Mucosa of descending colon (tissue), 3 donors: ENCODE results near the gene HEATR3. TPM values are rescaled to one million over a fixed set of nuclear protein-coding genes. Genes with fewer than 3 reads are reported as not detected.

Source experiments
- ATAC-seq: fragments of 200-7000 bp; cut with Tn5 transposase; one replicate; pipeline ENCODE4 v1.9.1; 2020; ENCODE audit warnings: mild to moderate bottlenecking, moderate library complexity
- DNase-seq, 3 donors: peaks; one replicate each; pipeline ENCODE4 v3.0.0-alpha.2; 2020
- H3K36me3 ChIP-seq: fragments of 200-600 bp; one replicate; pipeline ENCODE4 v1.8.0; 2021; ENCODE audit warnings: low read depth, mild to moderate bottlenecking
- H3K4me1 ChIP-seq: fragments of 200-600 bp; one replicate; pipeline ENCODE4 v1.8.0; 2021; ENCODE audit warnings: low read depth, mild to moderate bottlenecking
- H3K4me3 ChIP-seq: fragments of 200-600 bp; one replicate; pipeline ENCODE4 v1.8.0; 2021; ENCODE audit warnings: mild to moderate bottlenecking
- H3K9me3 ChIP-seq: fragments of 200-600 bp; one replicate; pipeline ENCODE4 v1.8.0; 2021; ENCODE audit warnings: mild to moderate bottlenecking
- CTCF ChIP-seq: fragments of 200-600 bp; IDR thresholded peaks from one replicate; pipeline ENCODE4 v1.8.0; 2022; ENCODE audit warnings: antibody characterized with exemption, mild to moderate bottlenecking
- intact Hi-C, 2 donors: fragments of 100-400 bp; cut with DNase I in 1 of 2; cut with micrococcal nuclease in 1 of 2; formaldehyde crosslinking; loops; one replicate each; pipeline versions ENCODE4 v1.11.0 to v1.11.1; 2022; cut with DNase I, micrococcal nuclease
- total RNA-seq, 3 donors: library from RNA; stranded (reverse); fragmentation: NEBNext Ultra II Directional in 2 of 3; extraction: Animal tissue kit (Norgen Biotek cat#: 25700) in 2 of 3; gene quantifications; one replicate each; pipeline versions ENCODE4 v1.2.1 to v1.2.4, GENCODE V29; 2021 to 2023
- donor health status: DM: no; HTN: no; CAD: no; lungs with moderate emphysema.
- donor health status: DM: no; HTN: no; CAD: no.
- donor health status: DM: no; HTN: yes; CAD: no.

The HEATR3 gene
- total RNA-seq, 3 donors from 2014 or later, result 19.1 to 24.1 (median 22.1) TPM

GRCh38 chr16:50136399-50136798, 70.6 kb downstream of the HEATR3 start:
- no peak for TF ChIP-seq CTCF
- H3K9me3 ChIP-seq, result no peaks in the 10 kb centered on the region
- no peak overlapping the region for H3K4me3 ChIP-seq
- intact Hi-C loops, result no loop called here
- no peak for ATAC-seq
- DNase-seq, result no peak
- no peaks in the 10 kb centered on the region for H3K4me1 ChIP-seq
- H3K36me3 ChIP-seq, result no peaks in the 10 kb centered on the region

- intact Hi-C loops, result no loop called here
- Histone ChIP-seq H3K36me3 (no peaks in the 10 kb centered on the region), H3K4me1 (no peaks in the 10 kb centered on the region), H3K4me3 (no peak overlapping the region), H3K9me3 (no peaks in the 10 kb centered on the region)
- no peak for ATAC-seq
- no peak for DNase-seq
- no peak for TF ChIP-seq CTCF
These were observed 71.5 kb downstream of the HEATR3 start for GRCh38 chr16:50137268-50137667.

- H3K4me1 ChIP-seq, result no peaks in the 10 kb centered on the region
- H3K4me3 ChIP-seq, result no peak overlapping the region
- intact Hi-C loops, result no loop called here
- no peaks in the 10 kb centered on the region for H3K9me3 ChIP-seq
- ATAC-seq (no peak), DNase-seq (no peak)
- TF ChIP-seq CTCF, result no peak
- H3K36me3 ChIP-seq, result no peaks in the 10 kb centered on the region
These were observed 73.8 kb downstream of the HEATR3 start for GRCh38 chr16:50139580-50139979.

GRCh38 chr16:50144211-50144610, 78.4 kb downstream of the HEATR3 start:
- Histone ChIP-seq H3K4me1 (no peaks in the 10 kb centered on the region), H3K36me3 (no peaks in the 10 kb centered on the region), H3K9me3 (no peaks in the 10 kb centered on the region), H3K4me3 (no peak overlapping the region)
- no peak for DNase-seq
- ATAC-seq, result no peak
- TF ChIP-seq CTCF, result no peak
- intact Hi-C loops, result loop anchor here in 1 of 2 donors (10.0 kb wide), 1 partner anchor 69 kb away; no protein-coding TSS in a partner anchor

- DNase-seq, result no peak
- no peak for ATAC-seq
These were observed 81.0 kb downstream of the HEATR3 start for GRCh38 chr16:50146479-50147435.

More at GRCh38 chr16:50146479-50147435, 81.0 kb downstream of the HEATR3 start:
- TF ChIP-seq CTCF, result no peak
- Histone ChIP-seq H3K4me3 (no peak overlapping the region), H3K4me1 (no peaks in the 10 kb centered on the region), H3K9me3 (no peaks in the 10 kb centered on the region), H3K36me3 (no peaks in the 10 kb centered on the region)
- intact Hi-C loops, result loop anchor here in 1 of 2 donors (10.0 kb wide), 1 partner anchor 72 kb away; no protein-coding TSS in a partner anchor
